HepG2 (cell line): Measurements from ENCODE around the gene GBGT1. TPM values are rescaled to one million over a fixed set of nuclear protein-coding genes. Genes with fewer than 3 reads are reported as not detected.
A peak's percentile ranks its signal among the peaks of the same experiment; 100 is the strongest.

Experiments used
- CENPT ChIP-seq: sonication (generic); formaldehyde crosslinking; IDR thresholded peaks from 2 replicates; pipeline ENCODE4 v1.8.0; 2022; ENCODE audit warnings: low read depth, mild to moderate bottlenecking, moderate library complexity, missing genetic modification reagents
- FOSL2 ChIP-seq: sonication (generic); formaldehyde crosslinking; IDR thresholded peaks from 2 replicates; pipeline ENCODE4 v1.4.0; 2020; ENCODE audit warnings: missing genetic modification reagents
- KLF9 ChIP-seq: IDR thresholded peaks from 2 replicates; pipeline ENCODE4 v1.6.1; 2016; ENCODE audit warnings: low read depth
- MAF1 ChIP-seq: sonication (generic); formaldehyde crosslinking; IDR thresholded peaks from 2 replicates; pipeline ENCODE4 v1.5.0; 2020; ENCODE audit warnings: missing genetic modification reagents, borderline replicate concordance
- SMARCC2 ChIP-seq: fragments of 450-650 bp; IDR thresholded peaks from 2 replicates; pipeline ENCODE4 v1.6.1; 2017; ENCODE audit warnings: antibody characterized with exemption, mild to moderate bottlenecking
- SMC3 ChIP-seq: IDR thresholded peaks from 2 replicates; pipeline ENCODE4 v1.6.1; 2011; ENCODE audit warnings: low read length, improper control_type of control experiment
- STAG1 ChIP-seq: sonication (generic); formaldehyde crosslinking; IDR thresholded peaks from 2 replicates; pipeline ENCODE4 v1.4.0; 2020; ENCODE audit warnings: missing genetic modification reagents
- ZBTB7A ChIP-seq: sonication (generic); formaldehyde crosslinking; IDR thresholded peaks from 2 replicates; pipeline ENCODE4 v1.8.0; 2022; ENCODE audit warnings: mild to moderate bottlenecking, missing genetic modification reagents
- ZFP91 ChIP-seq: sonication (generic); formaldehyde crosslinking; IDR thresholded peaks from 2 replicates; pipeline ENCODE4 v1.9.0; 2022; ENCODE audit warnings: missing genetic modification reagents, mild to moderate bottlenecking, borderline replicate concordance
- ZNF335 ChIP-seq: sonication (generic); formaldehyde crosslinking; IDR thresholded peaks from 2 replicates; pipeline ENCODE4 v1.4.0; 2020; ENCODE audit warnings: missing genetic modification reagents
- ZNF781 ChIP-seq: sonication (generic); formaldehyde crosslinking; IDR thresholded peaks from 2 replicates; pipeline ENCODE4 v1.5.1; 2020; ENCODE audit warnings: borderline replicate concordance, mild to moderate bottlenecking, missing genetic modification reagents; ENCODE audit errors: not compliant biosample characterization
- polyA plus RNA-seq, 8 experiments: library from polyadenylated mRNA; depleted of rRNA in 3 of 8; stranded (reverse) in 7 of 8; unstranded in 1 of 8; fragments of >200 nt; fragmentation: Illumina TruSeq in 4 of 8; extraction: Trizol in 4 of 8; gene quantifications; 2 replicates each; pipeline versions ENCODE4 v1.2.1 to v1.2.3, GENCODE V29; 2011 to 2016; ENCODE audit warnings: low read depth in 4 of 8, missing spikeins in 1 of 8, mixed read lengths in 1 of 8; ENCODE audit not compliant: insufficient read depth in 1 of 8
- total RNA-seq, 5 experiments: library from RNA; depleted of rRNA; stranded (reverse); fragments of >200 nt; fragmentation: Illumina TruSeq; extraction: Trizol; gene quantifications; 2 replicates each; pipeline ENCODE4 v1.2.3, GENCODE V29; 2016; ENCODE audit warnings: low read depth in 1 of 5
- TF ChIP-seq, protein P1 (sequence below): sonication (generic); formaldehyde crosslinking; IDR thresholded peaks from 2 replicates; pipeline ENCODE4 v1.5.0; 2020; ENCODE audit warnings: mild to moderate bottlenecking, missing genetic modification reagents, moderate library complexity

GBGT1 gene
- total and polyA plus RNA-seq, 2 of the 13 experiments (the other 11 are each of a cell fraction or from before 2014, with no cell fraction given), result not detected

GRCh38 chr9:133188006-133188842 lies 24.5 kb upstream of the GBGT1 start (continued):
- TF ChIP-seq ZFP91 (CRISPR knock-in tag) (0 out of 2 replicates have a peak, but pooled peaks have one; percentile 30), MAF1 (CRISPR knock-in tag) (no peak), SMC3 (peak; percentile 32; the same call in 1 of the 2 replicates), KLF9 (no peak), ZNF781 (CRISPR knock-in tag) (no peak), SMARCC2 (no peak), STAG1 (peak; percentile 59), FOSL2 (CRISPR knock-in tag) (no peak), ZBTB7A (no peak), CENPT (no peak), ZNF335 (CRISPR knock-in tag) (no peak)
- TF ChIP-seq, protein P1, sequence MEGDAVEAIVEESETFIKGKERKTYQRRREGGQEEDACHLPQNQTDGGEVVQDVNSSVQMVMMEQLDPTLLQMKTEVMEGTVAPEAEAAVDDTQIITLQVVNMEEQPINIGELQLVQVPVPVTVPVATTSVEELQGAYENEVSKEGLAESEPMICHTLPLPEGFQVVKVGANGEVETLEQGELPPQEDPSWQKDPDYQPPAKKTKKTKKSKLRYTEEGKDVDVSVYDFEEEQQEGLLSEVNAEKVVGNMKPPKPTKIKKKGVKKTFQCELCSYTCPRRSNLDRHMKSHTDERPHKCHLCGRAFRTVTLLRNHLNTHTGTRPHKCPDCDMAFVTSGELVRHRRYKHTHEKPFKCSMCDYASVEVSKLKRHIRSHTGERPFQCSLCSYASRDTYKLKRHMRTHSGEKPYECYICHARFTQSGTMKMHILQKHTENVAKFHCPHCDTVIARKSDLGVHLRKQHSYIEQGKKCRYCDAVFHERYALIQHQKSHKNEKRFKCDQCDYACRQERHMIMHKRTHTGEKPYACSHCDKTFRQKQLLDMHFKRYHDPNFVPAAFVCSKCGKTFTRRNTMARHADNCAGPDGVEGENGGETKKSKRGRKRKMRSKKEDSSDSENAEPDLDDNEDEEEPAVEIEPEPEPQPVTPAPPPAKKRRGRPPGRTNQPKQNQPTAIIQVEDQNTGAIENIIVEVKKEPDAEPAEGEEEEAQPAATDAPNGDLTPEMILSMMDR (CRISPR knock-in tag), result peak; percentile 64
